Neural cell (in vitro differentiated cells): Measurements from ENCODE around the gene DNMBP. TPM values are rescaled to one million over a fixed set of nuclear protein-coding genes. Genes with fewer than 3 reads are reported as not detected.

ENCODE experiments used
- H2AFZ ChIP-seq: fragments of 200-600, 300-800 bp; sonication (generic), shearing (Covaris generic); 2 replicates; pipeline ENCODE4 v1.6.0; 2014; ENCODE audit warnings: low read depth, mild to moderate bottlenecking, antibody characterized with exemption, low read length, moderate library complexity
- H3F3A ChIP-seq: fragments of 200-600 bp; shearing (Covaris generic); 2 replicates; pipeline ENCODE4 v1.6.1; 2016; ENCODE audit warnings: mild to moderate bottlenecking, moderate library complexity, mixed read lengths, antibody characterized with exemption, low read length; ENCODE audit not compliant: insufficient read depth, poor library complexity, severe bottlenecking
- H3K27ac ChIP-seq: fragments of 200-600, 300-800 bp; sonication (generic), shearing (Covaris generic); 2 replicates; pipeline ENCODE4 v1.5.1; 2014; ENCODE audit warnings: mild to moderate bottlenecking, low read length, moderate library complexity
- H3K27me3 ChIP-seq: fragments of 300-800, 200-600 bp; sonication (generic), shearing (Covaris generic); 2 replicates; pipeline ENCODE4 v1.6.0; 2014; ENCODE audit warnings: mild to moderate bottlenecking, low read depth, low read length, moderate library complexity; ENCODE audit not compliant: insufficient read depth
- H3K36me3 ChIP-seq: fragments of 300-800, 200-600 bp; sonication (generic), shearing (Covaris generic); 2 replicates; pipeline ENCODE4 v1.5.1; 2014; ENCODE audit warnings: mild to moderate bottlenecking, antibody characterized with exemption, low read length, moderate library complexity; ENCODE audit not compliant: insufficient read depth
- H3K4me2 ChIP-seq: fragments of 300-800, 200-600 bp; sonication (generic), shearing (Covaris generic); 2 replicates; pipeline ENCODE4 v1.6.0; 2014; ENCODE audit warnings: mild to moderate bottlenecking, low read length
- H3K4me3 ChIP-seq: fragments of 300-800, 200-600 bp; sonication (generic), shearing (Covaris generic); 2 replicates; pipeline ENCODE4 v1.5.1; 2014; ENCODE audit warnings: mild to moderate bottlenecking, low read length, moderate library complexity
- H3K79me2 ChIP-seq: fragments of 200-600 bp; shearing (Covaris generic); replicated peaks from 2 replicates; pipeline ENCODE4 v1.6.0; 2014; ENCODE audit warnings: mild to moderate bottlenecking, low read length, moderate library complexity; ENCODE audit not compliant: insufficient read depth
- H3K9ac ChIP-seq: fragments of 300-800, 200-600 bp; sonication (generic), shearing (Covaris generic); 2 replicates; pipeline ENCODE4 v1.6.1; 2016; ENCODE audit warnings: mild to moderate bottlenecking, low read length, mixed read lengths
- H3K9me2 ChIP-seq: fragments of 200-600 bp; shearing (Covaris generic); 2 replicates; pipeline ENCODE4 v1.6.1; 2016; ENCODE audit warnings: mild to moderate bottlenecking, low read length, mixed read lengths; ENCODE audit not compliant: insufficient read depth
- H3K9me3 ChIP-seq: fragments of 200-600, 300-800 bp; sonication (generic), shearing (Covaris generic); 2 replicates; pipeline ENCODE4 v1.6.1; 2016; ENCODE audit warnings: mild to moderate bottlenecking, mixed run types, low read length, moderate library complexity, mixed read lengths
- H4K20me1 ChIP-seq: fragments of 200-600 bp; shearing (Covaris generic); 2 replicates; pipeline ENCODE4 v1.6.1; 2016; ENCODE audit warnings: mild to moderate bottlenecking, mixed run types; ENCODE audit not compliant: insufficient read depth
- CTCF ChIP-seq: fragments of 450-650 bp; IDR thresholded peaks from 2 replicates; pipeline ENCODE4 v1.5.1; 2014; ENCODE audit warnings: antibody characterized with exemption, mild to moderate bottlenecking, moderate library complexity; ENCODE audit not compliant: poor library complexity, severe bottlenecking
- EZH2 ChIP-seq: fragments of 200-600, 300-800 bp; shearing (Covaris generic), sonication (generic); IDR thresholded peaks from 2 replicates; pipeline ENCODE4 v1.6.1; 2014; ENCODE audit warnings: antibody characterized with exemption, low read length, borderline replicate concordance, mild to moderate bottlenecking; ENCODE audit not compliant: insufficient read depth, poor library complexity, severe bottlenecking
- MXI1 ChIP-seq: fragments of 450-650 bp; conservative IDR thresholded peaks from 2 replicates; pipeline ENCODE4 v1.6.1; 2014; ENCODE audit warnings: antibody characterized with exemption, mild to moderate bottlenecking; ENCODE audit not compliant: poor library complexity, severe bottlenecking
- POLR2AphosphoS5 ChIP-seq: IDR thresholded peaks from 2 replicates; pipeline ENCODE4 v1.6.1; 2012
- RAD21 ChIP-seq: fragments of 450-650 bp; conservative IDR thresholded peaks from 2 replicates; pipeline ENCODE4 v1.6.1; 2014; ENCODE audit warnings: antibody characterized with exemption, mild to moderate bottlenecking, moderate library complexity
- REST ChIP-seq: IDR thresholded peaks from 2 replicates; pipeline ENCODE4 v1.6.1; 2012; ENCODE audit warnings: borderline replicate concordance
- SMC3 ChIP-seq: fragments of 450-650 bp; conservative IDR thresholded peaks from 2 replicates; pipeline ENCODE4 v1.6.1; 2014; ENCODE audit warnings: antibody characterized with exemption, mild to moderate bottlenecking, moderate library complexity; ENCODE audit not compliant: poor library complexity
- TAF1 ChIP-seq: IDR thresholded peaks from 2 replicates; pipeline ENCODE4 v1.6.1; 2012; ENCODE audit warnings: low read depth
- polyA plus RNA-seq: library from polyadenylated mRNA; depleted of rRNA; stranded (reverse); fragments of >200 nt; gene quantifications from 2 replicates; pipeline ENCODE4 v1.2.3, GENCODE V29; 2014

DNMBP gene
- polyA plus RNA-seq, 1 donor from 2014 or later: 2.3 TPM

- Histone ChIP-seq H3K4me3 (no peak overlapping the region), H3K36me3 (no peaks in the 10 kb centered on the region), H3F3A (no peaks in the 10 kb centered on the region), H3K9me2 (no peaks in the 10 kb centered on the region), H4K20me1 (no peaks in the 10 kb centered on the region), H3K4me2 (no peak overlapping the region), H3K9me3 (no peaks in the 10 kb centered on the region), H3K79me2 (no peaks in the 10 kb centered on the region), H3K27me3 (no peaks in the 10 kb centered on the region), H3K9ac (no peak overlapping the region), H2AFZ (no peak overlapping the region), H3K27ac (no peak overlapping the region)
- TF ChIP-seq TAF1: no peak
- TF ChIP-seq MXI1: no peak
- no peak for TF ChIP-seq REST
- no peak for TF ChIP-seq RAD21
- no peak for TF ChIP-seq EZH2
- no peak for TF ChIP-seq SMC3
- TF ChIP-seq CTCF: no peak
Observed at GRCh38 chr10:99984211-99985034, 25.3 kb downstream of the DNMBP start.

GRCh38 chr10:99983280-99983988 is 26.3 kb downstream of the DNMBP start:
- Histone ChIP-seq H3K36me3 (no peaks in the 10 kb centered on the region), H3K9me3 (no peaks in the 10 kb centered on the region), H2AFZ (no peak overlapping the region), H3K27me3 (no peaks in the 10 kb centered on the region), H3K4me2 (no peak overlapping the region), H3K27ac (no peak overlapping the region), H3K4me3 (no peak overlapping the region), H4K20me1 (no peaks in the 10 kb centered on the region), H3K9ac (no peak overlapping the region), H3K9me2 (no peaks in the 10 kb centered on the region), H3F3A (no peaks in the 10 kb centered on the region), H3K79me2 (no peaks in the 10 kb centered on the region)
- TF ChIP-seq EZH2: no peak
- no peak for TF ChIP-seq CTCF
- no peak for TF ChIP-seq SMC3
- no peak for TF ChIP-seq TAF1
- no peak for TF ChIP-seq MXI1
- TF ChIP-seq POLR2AphosphoS5: no peak
- TF ChIP-seq RAD21: no peak
- no peak for TF ChIP-seq REST
